CD4-positive, alpha-beta T cell treated with Interleukin-4 for 1 hour (primary cell): ENCODE measurements around the gene LIPJ.

Experiments used
- DNase-seq, 2 donors: peaks; one replicate each; pipeline ENCODE4 v3.0.0-alpha.2; 2020 to 2022

LIPJ gene

GRCh38 chr10:88586462-88586861 lies at the start of gene LIPJ:
Gene LIPJ (plus strand): TSS chr10:88586762. CDS start chr10:88590688, 3,926 bp downstream.
- no peak for DNase-seq

- DNase-seq = no peak
These were observed 49.2 kb upstream of the LIPJ start for GRCh38 chr10:88537322-88537721.

- no peak for DNase-seq
These were observed 48.5 kb upstream of the LIPJ start for GRCh38 chr10:88538048-88538447.

- DNase-seq = no peak
These were observed 46.2 kb upstream of the LIPJ start for GRCh38 chr10:88540351-88540750.

- no peak for DNase-seq
These were observed 45.4 kb upstream of the LIPJ start for GRCh38 chr10:88541116-88541626.

- no peak for DNase-seq
These were observed 44.0 kb upstream of the LIPJ start for GRCh38 chr10:88542522-88542921.

- no peak for DNase-seq
These were observed 42.3 kb upstream of the LIPJ start for GRCh38 chr10:88544140-88544870.

GRCh38 chr10:88545359-88545758 lies 41.2 kb upstream of the LIPJ start:
- no peak for DNase-seq

- no peak for DNase-seq
These were observed 40.1 kb upstream of the LIPJ start for GRCh38 chr10:88546497-88546896.

GRCh38 chr10:88551246-88551645 lies 35.3 kb upstream of the LIPJ start:
- no peak for DNase-seq

GRCh38 chr10:88553116-88553752 lies 33.3 kb upstream of the LIPJ start:
- peak; percentile 48 to 65 for DNase-seq

GRCh38 chr10:88555190-88555908 lies 31.2 kb upstream of the LIPJ start:
- no peak for DNase-seq

GRCh38 chr10:88557256-88557655 lies 29.3 kb upstream of the LIPJ start:
- no peak for DNase-seq

GRCh38 chr10:88557658-88558057 lies 28.9 kb upstream of the LIPJ start:
- no peak for DNase-seq

- DNase-seq = no peak
These were observed 24.4 kb upstream of the LIPJ start for GRCh38 chr10:88562152-88562551.

GRCh38 chr10:88565072-88565471 lies 21.5 kb upstream of the LIPJ start:
- DNase-seq = peak in 1 of 2 donors; percentile 26

- no peak for DNase-seq
These were observed 4.2 kb upstream of the LIPJ start for GRCh38 chr10:88582411-88582805.

GRCh38 chr10:88582806-88583583 lies 3.6 kb upstream of the LIPJ start, which contains the start of gene RNLS:
Gene RNLS (minus strand): TSS chr10:88583318.
- DNase-seq = peak; percentile 71 to 75

GRCh38 chr10:88583584-88583957 lies 3.0 kb upstream of the LIPJ start:
- no peak for DNase-seq

GRCh38 chr10:88592381-88592780 lies 5.8 kb downstream of the LIPJ start:
- DNase-seq = no peak

GRCh38 chr10:88592906-88593305 lies 6.3 kb downstream of the LIPJ start:
- no peak for DNase-seq

GRCh38 chr10:88594482-88594881 lies 7.9 kb downstream of the LIPJ start:
- DNase-seq = no peak

GRCh38 chr10:88598055-88598454 lies 11.5 kb downstream of the LIPJ start:
- no peak for DNase-seq
